ENCODE data around the gene GLRX5. TPM values are rescaled to one million over a fixed set of nuclear protein-coding genes. Genes with fewer than 3 reads are reported as not detected.

The GLRX5 gene
- total RNA-seq, 1 donor from 2014 or later = 23.7 TPM

DNA sequence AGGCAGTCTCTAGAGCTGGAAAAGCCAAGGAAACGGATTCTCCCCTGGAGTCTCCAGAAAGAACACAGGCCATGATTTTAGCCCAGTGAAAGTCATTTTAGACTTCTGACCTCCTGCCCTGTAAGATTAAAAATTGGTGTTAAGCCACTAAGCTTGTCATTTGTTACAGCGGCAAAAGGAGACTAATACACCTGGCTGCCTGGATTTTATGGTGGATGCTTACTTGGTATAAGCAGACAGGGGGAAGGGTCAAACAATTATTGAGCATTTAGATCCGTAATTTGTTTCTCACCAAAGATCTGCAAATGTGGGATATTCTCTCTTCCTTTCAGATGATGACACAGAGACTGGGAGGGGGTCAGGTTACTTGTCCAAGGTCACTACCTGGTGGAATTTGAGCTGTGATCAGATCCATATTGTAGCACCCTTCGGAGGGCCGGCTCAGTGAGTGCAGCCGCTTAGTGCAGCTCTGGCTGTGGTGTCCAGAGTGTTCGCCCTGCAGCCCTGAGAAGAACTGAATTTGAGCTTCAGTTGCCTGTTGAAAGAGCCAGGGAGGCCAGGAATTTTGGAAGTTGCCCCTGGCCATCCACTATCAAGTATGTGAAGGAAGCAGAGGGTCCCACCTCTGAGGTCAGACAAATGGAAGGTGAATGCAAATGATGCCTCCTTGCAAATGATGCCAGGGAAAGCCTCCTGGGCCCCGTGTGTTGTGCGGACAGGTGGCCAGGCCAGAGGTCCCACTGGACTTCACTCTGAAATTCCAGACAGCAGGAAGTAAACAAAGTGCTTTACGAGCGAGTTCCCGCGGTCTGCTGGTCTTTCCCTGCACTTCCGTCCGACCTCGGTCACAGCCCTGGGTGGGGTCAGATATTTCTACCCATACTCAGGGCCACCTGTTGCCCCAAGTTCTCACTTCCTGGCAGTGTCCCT, 15.1 kb downstream of the GLRX5 start:
- TF ChIP-seq, protein P1, sequence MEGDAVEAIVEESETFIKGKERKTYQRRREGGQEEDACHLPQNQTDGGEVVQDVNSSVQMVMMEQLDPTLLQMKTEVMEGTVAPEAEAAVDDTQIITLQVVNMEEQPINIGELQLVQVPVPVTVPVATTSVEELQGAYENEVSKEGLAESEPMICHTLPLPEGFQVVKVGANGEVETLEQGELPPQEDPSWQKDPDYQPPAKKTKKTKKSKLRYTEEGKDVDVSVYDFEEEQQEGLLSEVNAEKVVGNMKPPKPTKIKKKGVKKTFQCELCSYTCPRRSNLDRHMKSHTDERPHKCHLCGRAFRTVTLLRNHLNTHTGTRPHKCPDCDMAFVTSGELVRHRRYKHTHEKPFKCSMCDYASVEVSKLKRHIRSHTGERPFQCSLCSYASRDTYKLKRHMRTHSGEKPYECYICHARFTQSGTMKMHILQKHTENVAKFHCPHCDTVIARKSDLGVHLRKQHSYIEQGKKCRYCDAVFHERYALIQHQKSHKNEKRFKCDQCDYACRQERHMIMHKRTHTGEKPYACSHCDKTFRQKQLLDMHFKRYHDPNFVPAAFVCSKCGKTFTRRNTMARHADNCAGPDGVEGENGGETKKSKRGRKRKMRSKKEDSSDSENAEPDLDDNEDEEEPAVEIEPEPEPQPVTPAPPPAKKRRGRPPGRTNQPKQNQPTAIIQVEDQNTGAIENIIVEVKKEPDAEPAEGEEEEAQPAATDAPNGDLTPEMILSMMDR (IDR thresholded peaks at IDR 0.05) = no peak
- DNase-seq (no peak), ATAC-seq (no peak)
- Histone ChIP-seq H3K9me3 (no peaks in the 10 kb centered on the region), H3K36me3 (peaks cover 1% of the 10 kb centered on the region), H3K4me1 (no peaks in the 10 kb centered on the region), H3K27me3 (ENCODE audit: low read depth) (no peaks in the 10 kb centered on the region), H3K4me3 (no peak overlapping the region), H3K27ac (no peak overlapping the region)
- intact Hi-C loops (cut with DNase I) = no loop called here

DNA sequence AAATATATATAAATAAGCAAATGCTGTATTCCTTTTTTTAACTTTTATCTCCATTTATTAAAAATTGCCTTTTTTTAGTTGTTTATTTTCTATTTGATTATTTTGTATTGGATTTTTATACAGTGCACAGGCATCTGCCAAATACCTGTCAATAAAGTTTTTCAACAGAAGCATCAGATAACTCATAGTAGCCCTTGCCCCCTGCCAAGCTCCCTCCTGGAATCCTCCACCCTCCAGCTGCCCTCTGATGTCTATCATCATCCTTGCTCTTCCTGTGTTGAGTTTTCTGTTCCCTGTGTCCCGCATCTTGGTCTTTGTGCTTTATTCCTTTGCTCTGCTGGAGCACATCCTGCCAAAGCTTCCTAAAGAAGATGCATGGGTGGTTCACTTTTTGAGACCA, 16.6 kb downstream of the GLRX5 start:
- no peak for ATAC-seq

DNA sequence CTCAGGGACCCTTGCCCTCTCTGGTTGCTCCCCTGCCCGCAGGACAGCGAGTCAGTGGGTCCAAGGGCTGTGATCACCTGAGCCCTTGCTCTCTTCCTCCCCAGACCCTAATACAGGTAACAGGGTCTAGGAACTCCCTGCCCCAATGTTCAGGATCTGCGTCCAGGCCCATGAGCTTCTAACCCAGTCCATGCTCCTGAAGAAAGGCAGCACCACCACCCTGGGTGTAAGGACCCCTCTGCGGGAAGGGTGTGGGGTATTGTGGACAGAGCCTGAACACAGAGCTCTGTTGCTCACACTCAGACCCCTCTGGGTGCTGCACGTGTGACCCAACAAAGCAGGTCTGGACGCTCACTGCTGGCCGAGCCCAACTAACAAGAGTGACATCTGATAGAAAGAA, 18.3 kb downstream of the GLRX5 start:
- DNase-seq = no peak
- no peaks in the 10 kb centered on the region for H3K27me3 ChIP-seq (ENCODE audit: low read depth)
- no peaks in the 10 kb centered on the region for H3K9me3 ChIP-seq
- no peak overlapping the region for H3K4me3 ChIP-seq
- no peaks in the 10 kb centered on the region for H3K4me1 ChIP-seq
- no peak for ATAC-seq
- TF ChIP-seq, protein P1 (IDR thresholded peaks at IDR 0.05) = no peak
- intact Hi-C loops (cut with DNase I) = no loop called here
- no peaks in the 10 kb centered on the region for H3K36me3 ChIP-seq
- no peak overlapping the region for H3K27ac ChIP-seq

More for the DNA sequence above, 16.6 kb downstream of the GLRX5 start:
- no peaks in the 10 kb centered on the region for H3K4me1 ChIP-seq
- TF ChIP-seq, protein P1 (IDR thresholded peaks at IDR 0.05) = no peak
- H3K4me3 ChIP-seq = no peak overlapping the region
- H3K36me3 ChIP-seq = no peaks in the 10 kb centered on the region
- intact Hi-C loops (cut with DNase I) = no loop called here
- no peaks in the 10 kb centered on the region for H3K27me3 ChIP-seq (ENCODE audit: low read depth)
- H3K9me3 ChIP-seq = no peaks in the 10 kb centered on the region
- no peak for DNase-seq
- H3K27ac ChIP-seq = no peak overlapping the region

DNA sequence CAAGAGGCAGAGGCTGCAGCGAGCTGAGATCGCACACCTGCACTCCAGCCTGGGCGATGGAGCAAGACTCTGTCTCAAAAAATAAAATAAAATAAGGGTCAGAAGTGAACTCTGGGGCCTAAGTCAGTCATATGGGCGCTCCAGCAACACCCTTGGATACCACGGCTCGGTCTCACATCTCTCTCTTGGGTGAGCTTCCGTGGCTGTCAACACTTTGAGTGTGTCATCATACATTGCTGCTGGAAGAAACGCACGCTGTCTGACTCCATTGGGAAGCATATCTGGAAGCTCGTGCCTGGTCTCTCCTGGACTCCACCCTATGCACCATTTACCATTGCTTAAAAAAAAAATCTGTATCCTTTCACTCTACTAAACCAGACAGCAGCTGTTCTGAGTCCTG, 20.2 kb downstream of the GLRX5 start:
- Histone ChIP-seq H3K27me3 (ENCODE audit: low read depth) (no peaks in the 10 kb centered on the region), H3K27ac (no peak overlapping the region), H3K4me3 (no peak overlapping the region), H3K36me3 (no peaks in the 10 kb centered on the region), H3K4me1 (no peaks in the 10 kb centered on the region), H3K9me3 (no peaks in the 10 kb centered on the region)
- TF ChIP-seq, protein P1 (IDR thresholded peaks at IDR 0.05) = no peak
- intact Hi-C loops (cut with DNase I) = no loop called here
- ATAC-seq (no peak), DNase-seq (no peak)

DNA sequence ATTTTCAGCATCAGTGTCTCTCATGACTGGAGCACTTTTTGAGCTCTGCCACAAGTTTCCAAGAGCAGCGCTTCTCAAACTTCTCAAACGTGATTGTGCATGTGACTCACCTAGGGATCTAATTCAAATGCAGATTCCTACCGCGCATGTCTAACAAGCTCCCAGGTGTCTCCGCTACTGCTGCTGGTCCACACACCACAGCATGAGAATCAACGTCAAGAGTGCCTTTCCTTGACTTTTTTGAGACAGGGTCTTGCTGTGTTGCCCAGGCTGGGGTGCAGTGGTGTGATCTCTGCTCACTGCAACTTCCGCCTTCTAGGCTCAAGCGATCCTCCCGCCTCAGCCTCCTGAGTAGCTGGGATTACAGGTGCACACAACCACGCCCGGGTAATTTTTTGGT, 22.4 kb downstream of the GLRX5 start:
- no peaks in the 10 kb centered on the region for H3K9me3 ChIP-seq
- no peaks in the 10 kb centered on the region for H3K27me3 ChIP-seq (ENCODE audit: low read depth)

More for the DNA sequence above, 22.4 kb downstream of the GLRX5 start:
- Histone ChIP-seq H3K4me1 (no peaks in the 10 kb centered on the region), H3K36me3 (no peaks in the 10 kb centered on the region), H3K27ac (no peak overlapping the region), H3K4me3 (no peak overlapping the region)
- no peak for DNase-seq
- no peak for ATAC-seq
- TF ChIP-seq, protein P1 (IDR thresholded peaks at IDR 0.05) = no peak
- intact Hi-C loops (cut with DNase I) = no loop called here

Data from lower lobe of right lung (tissue), 2 donors.